LHCN-M2 (cell line): Measurements from ENCODE around the gene ELMO3. TPM values are rescaled to one million over a fixed set of nuclear protein-coding genes. Genes with fewer than 3 reads are reported as not detected.

ENCODE experiments used
- DNase-seq: peaks from one replicate; pipeline ENCODE4 v3.0.0-alpha.2; 2012; ENCODE audit warnings: low read depth
- total RNA-seq: library from RNA; depleted of rRNA; stranded (reverse); fragments of >200 nt; gene quantifications from 2 replicates; pipeline ENCODE4 v1.2.3, GENCODE V29; 2014

Gene ELMO3
- total RNA-seq, 1 experiment from 2014 or later = 1.8 TPM

GRCh38 chr16:67216612-67217490 lies 17.9 kb downstream of the ELMO3 start:
- no peak for DNase-seq

GRCh38 chr16:67223992-67224391 lies 25.1 kb downstream of the ELMO3 start:
- DNase-seq = no peak

GRCh38 chr16:67226295-67226803 lies 27.4 kb downstream of the ELMO3 start:
- no peak for DNase-seq

GRCh38 chr16:67226804-67227566 lies 28.1 kb downstream of the ELMO3 start, which contains the start of gene TMEM208:
Gene TMEM208, plus strand, starts transcription at chr16:67227130. Its CDS starts 89 bp downstream, at chr16:67227219.
- peak; percentile 99 for DNase-seq

GRCh38 chr16:67227567-67227921 lies 28.6 kb downstream of the ELMO3 start:
- DNase-seq = no peak

GRCh38 chr16:67228034-67228785 lies 29.3 kb downstream of the ELMO3 start:
- DNase-seq = no peak

GRCh38 chr16:67228905-67229304 lies 30.0 kb downstream of the ELMO3 start:
- DNase-seq = no peak

GRCh38 chr16:67229906-67230808 lies 31.2 kb downstream of the ELMO3 start:
- no peak for DNase-seq

- DNase-seq = no peak
Measured at GRCh38 chr16:67230809-67231660, 32.1 kb downstream of the ELMO3 start.

- DNase-seq = no peak
Measured at GRCh38 chr16:67233596-67233995, 34.7 kb downstream of the ELMO3 start.

- no peak for DNase-seq
Measured at GRCh38 chr16:67234180-67234597, 35.3 kb downstream of the ELMO3 start.

GRCh38 chr16:67235816-67236562 lies 37.1 kb downstream of the ELMO3 start:
- no peak for DNase-seq

- DNase-seq = peak; percentile 58
Measured at GRCh38 chr16:67236563-67237395, 37.8 kb downstream of the ELMO3 start.

- DNase-seq = no peak
Measured at GRCh38 chr16:67237396-67238277, 38.7 kb downstream of the ELMO3 start.

GRCh38 chr16:67238278-67238575 lies 39.3 kb downstream of the ELMO3 start:
- no peak for DNase-seq

GRCh38 chr16:67238806-67239470 lies 40.0 kb downstream of the ELMO3 start:
- DNase-seq = no peak

GRCh38 chr16:67240506-67240905 lies 41.6 kb downstream of the ELMO3 start:
- DNase-seq = peak; percentile 37
